ENCODE data around the gene APOL4.
"Not testable (repeated sequence)": the region's sequence is repeated elsewhere in the genome, so short reads cannot be mapped to it uniquely, and the experiment has no call there.

APOL4 gene

DNA sequence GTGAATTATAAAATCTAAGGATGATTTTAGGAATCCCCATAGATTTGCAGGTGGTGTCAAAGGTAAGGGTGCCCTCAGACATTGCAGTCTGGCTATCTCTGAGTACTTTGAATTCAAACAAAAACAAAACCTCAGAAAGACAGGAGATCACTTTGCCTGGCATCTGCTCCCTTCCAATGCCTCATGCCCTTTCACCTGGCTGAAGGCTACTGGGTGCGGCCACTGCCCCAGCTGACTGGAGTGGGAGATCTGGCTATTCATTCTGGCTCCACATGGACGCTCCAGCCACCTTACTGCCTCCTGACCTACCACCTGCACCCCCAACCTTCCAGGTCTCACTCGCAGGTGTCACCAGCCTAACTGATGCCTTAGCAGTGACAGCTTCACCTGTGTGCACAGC lies 28.0 kb upstream of the APOL4 start:
- not testable (repeated sequence) for DNase-seq

DNA sequence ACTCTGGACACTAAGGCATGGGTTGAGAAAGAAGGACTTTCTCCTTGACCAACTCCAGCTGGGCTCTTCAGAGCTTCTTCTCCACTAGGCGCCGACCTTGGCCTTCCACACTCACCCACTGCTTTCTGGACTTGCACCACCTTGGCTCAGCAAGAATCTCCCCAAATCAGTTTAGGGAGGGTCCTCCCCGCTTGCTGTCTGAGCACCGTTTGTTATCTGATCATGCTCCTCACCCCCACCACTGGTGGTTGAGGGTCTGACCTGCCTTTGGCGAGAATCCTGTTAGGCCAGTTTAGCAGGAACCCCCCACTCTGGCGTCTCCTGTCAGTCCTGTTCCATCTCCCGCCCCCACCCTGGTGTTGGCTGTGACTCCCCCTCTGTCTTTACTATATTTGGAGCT lies 27.3 kb upstream of the APOL4 start:
- DNase-seq = no peak

DNA sequence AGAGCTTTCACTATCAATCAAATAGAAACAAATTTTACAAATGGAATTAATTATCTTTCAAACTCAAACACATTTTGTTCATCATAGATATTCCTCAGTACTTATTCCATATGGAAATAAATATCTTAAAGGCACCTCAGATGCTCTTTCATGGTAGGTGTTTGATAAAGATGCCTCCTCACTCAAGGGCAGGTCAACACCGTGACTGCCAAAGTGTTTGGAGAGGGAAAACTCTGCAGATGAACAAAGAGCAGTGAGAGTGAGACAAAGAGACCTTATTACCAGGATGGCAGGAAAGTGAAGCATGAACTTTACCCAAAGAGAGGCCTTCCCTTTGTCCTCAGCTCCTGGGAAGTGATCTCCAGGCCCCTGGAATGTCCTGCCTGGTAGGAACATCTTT lies 26.8 kb upstream of the APOL4 start:
- not testable (repeated sequence) for DNase-seq

DNA sequence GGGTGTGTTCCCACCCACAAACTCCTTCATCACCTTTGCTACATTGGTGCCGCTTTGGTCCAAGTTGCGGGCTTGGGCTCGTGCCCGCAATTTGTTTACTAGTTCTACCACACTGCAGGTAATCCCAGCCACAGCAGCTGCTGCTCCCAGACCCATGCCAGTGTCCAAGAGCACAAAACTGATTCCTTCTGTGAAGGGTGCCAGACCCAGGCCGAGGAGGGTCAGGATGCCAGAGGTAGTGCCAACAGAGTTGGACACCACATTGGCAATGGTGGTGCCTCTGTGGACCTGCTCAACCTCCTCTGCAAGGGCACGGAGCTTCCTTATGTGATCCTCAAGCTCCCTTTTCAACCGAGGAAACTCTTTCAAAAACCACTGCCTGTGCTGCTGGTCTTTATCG lies 26.2 kb upstream of the APOL4 start:
- DNase-seq = no peak

DNA sequence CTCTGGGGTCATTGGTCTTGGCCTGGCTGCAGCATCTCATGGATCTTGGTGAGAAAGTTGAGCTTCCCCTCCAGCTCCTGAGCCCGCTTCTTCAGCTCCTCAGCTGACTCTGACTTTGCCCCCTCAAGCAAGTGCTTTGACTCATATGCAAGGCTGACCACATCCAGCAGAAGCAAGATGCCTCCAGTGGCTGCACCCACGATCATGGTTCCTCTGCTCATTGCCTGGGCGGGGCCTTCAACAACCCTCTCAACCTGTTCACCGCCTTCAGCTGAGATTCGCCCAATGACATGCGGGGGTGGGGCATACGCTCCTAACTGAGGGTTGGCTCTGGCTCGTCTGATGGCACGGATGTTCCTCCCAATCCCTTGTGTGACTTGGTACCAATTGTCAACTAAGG lies 25.8 kb upstream of the APOL4 start:
- DNase-seq = no peak

DNA sequence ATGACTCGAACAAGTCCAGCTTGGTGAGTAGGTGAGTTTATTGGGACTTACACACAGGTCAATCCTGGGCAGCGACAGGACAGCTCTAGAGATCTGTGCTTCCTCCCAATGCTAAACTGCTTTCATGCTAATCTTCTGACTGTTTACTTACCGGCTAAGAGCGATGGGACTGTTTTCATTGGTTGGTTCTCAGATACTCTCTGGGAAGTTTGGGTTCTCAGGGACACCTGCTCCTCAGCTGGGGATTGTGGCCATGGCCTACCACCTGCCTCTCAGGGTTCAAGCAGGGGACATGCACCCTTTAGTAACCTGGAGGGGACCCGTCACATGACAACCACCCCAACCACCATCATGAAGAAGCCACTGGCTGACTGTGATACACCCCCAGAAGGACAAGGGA lies 24.6 kb upstream of the APOL4 start:
- DNase-seq = no peak

DNA sequence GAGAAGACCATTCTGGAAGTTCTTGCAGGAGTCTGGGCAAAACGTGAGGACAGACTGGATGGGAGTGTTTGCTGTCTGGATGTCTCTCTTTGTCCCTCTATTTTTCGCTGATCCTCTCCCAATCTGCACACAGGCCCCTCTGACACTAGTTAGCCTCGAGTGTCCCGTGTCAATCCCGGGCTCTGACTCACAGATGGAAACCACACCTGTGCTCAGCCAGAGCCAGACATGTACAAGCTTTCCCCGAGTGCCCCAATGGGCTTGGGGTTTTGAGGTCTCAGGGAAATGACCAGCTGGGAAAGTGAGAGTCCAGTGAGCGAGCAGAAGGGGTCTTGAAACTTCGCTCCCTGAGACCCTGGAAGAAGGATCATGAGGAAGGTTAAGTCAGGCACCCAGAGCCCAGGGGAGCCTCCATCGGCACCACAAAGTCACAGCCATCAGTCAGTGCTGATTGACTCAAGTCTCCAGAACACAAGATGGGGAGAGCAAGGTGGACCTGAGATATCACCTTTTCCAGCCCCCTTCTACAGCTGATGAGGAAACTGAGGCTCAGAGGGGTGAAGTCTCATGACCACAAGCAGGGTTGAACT lies 23.8 kb upstream of the APOL4 start:
- DNase-seq = no peak

DNA sequence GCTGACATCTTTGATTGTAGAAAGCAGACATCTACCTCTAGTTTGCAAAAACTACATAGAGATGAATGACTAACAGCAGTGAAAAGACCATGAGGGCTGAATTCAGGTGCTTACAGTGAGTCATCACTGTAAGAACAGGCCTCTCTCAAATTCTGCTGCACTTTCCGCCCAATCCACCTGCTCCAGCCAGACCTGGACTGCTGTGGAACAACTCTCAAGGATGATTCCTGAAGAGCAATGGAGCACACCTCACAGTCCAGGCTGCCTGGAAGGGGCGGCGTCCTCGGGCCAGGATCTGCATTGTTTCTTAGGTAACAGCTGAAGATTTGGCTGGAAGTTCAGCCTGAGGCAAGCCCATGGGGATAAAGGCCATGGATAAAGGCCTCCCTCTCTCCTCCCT lies 22.6 kb upstream of the APOL4 start:
- no peak for DNase-seq

DNA sequence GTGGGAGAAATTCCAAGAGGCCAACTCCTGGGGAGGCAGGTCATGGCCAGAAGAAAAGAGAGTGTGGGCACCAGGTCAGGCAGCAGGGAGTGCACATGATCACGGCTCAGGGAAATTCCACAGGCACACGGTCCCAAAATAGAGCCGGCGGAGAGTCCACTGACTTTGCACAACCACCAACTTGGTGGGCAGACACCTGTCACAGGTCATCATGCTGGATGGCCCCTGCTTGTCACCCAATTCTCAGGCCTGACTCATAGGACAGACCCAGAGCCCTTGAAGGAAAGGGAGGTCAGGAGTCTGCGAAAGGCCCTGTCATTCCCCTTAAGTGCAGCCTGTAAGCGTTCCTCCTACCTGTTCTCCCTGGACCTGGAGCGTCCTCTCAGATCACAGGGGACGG lies 21.9 kb upstream of the APOL4 start:
- no peak for DNase-seq

DNA sequence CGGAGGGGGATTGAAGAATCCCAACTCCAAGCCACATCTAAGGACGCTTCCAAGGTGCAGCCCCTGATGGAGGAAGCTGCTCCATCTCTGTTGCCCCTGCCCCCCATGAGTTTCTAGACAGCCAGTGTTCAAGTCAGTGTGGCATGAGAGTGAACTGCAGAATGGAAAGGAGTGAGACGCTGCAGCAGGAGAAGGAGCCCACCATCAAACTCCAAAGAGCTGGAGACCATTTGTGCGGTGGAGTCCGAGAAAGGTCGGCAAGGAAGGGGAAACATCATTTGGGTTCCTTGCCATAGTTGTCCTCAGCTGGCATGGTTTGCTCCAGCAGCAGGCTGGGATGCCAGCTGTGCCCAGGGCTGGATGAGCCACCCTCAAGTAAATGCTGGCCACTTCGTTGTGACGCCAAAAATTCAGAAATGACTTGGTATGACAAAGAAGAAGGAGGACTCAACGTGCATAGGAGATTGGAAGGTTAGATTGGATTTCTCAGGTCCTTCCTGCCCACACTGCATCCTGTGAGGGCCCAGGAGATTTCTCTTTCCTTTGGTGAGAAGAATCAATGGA lies 21.4 kb upstream of the APOL4 start:
- DNase-seq = no peak

DNA sequence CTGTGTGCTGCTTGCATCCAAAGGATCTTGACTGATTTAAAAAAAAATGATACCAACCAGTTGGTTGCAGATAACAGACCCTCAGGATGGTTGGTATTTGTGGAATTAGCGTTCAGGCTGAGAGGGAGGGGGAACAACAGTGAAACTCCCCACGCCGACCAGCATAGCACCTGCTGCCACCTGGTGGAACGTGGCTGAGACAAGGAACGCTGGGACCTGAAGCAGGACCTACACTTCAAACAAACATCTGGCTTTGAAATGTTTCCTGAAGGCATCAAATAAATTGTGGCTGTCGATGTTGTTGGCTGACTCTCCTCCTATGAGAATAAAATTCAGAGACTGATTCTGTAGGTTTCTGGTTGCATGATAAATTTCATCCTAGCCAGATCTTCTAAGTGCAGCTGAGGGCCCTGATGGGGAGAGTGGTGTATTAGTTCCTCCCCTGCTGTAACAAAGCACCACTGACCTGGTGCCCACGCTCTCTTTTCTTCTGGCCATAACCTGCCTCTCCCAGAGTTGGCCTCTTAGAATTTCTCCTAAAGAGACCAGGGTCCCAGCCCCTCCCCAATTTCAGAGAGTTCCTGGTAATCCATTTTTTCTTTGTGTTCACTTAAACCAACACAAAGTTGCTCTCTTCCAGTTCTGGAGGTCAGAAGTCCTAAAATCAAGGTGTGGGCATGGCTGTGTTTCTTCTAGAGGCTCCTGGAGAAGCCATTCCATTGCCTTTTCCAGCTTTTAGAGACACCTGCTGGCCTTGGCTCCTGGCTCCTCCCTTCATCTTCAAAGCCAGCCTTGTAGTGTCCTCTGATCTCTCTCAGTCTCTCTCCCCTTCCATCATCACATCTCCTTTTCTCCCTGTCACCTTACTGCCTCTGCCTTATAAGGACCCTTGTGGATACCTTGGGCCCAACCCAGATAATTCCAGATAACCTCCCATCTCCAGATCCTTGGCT lies 20.5 kb upstream of the APOL4 start:
- DNase-seq = no peak

DNA sequence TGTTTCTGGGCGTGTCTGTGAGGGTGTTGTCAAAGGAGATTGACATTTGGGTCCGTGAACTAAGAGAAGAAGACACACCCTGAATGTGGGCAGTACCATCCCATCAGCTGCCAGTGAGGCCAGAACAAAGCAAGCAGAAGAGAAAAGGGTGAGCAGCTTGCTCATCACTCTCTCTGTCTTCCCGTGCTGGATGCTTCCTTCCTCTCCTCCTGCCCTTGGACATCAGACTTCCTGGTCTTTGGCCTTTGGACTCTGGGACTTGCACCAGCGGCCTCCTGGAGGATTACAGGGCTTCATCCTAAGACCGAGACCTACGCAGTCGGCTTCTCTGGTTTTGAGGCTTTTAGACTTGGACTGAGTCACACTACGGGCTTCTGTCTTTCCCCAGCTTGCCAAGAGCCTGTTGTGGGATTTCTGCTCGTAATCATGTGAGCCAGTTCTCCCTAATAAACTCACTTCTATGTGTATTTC lies 18.9 kb upstream of the APOL4 start:
- no peak for DNase-seq

DNA sequence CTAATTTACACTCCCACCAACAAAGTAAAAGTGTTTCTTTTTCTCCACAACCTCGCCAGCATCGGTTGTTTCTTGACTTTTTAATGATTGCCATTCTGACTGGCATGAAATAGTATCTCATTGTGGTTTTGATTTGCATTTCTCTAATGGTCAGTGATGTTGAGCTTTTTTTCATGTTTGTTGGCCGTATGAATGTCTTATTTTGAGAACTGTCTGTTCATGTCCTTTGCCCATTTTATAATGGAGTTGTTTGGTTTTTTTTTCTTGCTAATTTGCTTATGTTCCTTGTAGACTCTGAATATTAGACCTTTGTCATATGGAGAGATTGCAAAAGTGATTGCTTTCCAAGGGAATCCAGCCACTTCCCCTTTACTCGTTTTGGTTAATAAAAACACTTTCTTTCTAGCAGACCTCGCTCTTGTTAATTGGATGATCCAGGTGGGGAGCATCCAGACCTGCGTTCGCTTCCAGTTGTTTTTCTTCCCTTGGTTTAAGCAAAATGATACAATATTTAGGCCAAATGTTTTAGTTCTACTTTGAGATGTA lies 17.1 kb upstream of the APOL4 start:
- no peak for DNase-seq

DNA sequence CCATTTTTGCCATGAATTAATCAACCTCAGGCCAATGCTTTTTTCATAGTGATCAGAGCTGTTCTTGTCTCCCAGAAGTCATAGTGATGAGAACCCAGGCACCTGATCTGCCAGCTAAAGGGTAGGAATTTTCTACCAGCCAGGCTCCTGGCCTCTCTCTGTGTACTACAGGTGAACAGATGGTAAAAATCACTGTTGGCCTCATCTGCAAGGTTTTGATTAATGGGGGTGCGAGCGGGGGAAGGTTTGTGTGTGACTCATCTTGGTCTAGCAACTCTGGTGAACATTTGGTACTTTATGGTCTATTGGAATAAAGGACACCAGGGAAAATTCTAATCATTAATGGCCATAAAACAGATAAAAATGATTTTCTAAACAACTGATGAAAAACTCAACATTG lies 14.4 kb upstream of the APOL4 start:
- DNase-seq = no peak

DNA sequence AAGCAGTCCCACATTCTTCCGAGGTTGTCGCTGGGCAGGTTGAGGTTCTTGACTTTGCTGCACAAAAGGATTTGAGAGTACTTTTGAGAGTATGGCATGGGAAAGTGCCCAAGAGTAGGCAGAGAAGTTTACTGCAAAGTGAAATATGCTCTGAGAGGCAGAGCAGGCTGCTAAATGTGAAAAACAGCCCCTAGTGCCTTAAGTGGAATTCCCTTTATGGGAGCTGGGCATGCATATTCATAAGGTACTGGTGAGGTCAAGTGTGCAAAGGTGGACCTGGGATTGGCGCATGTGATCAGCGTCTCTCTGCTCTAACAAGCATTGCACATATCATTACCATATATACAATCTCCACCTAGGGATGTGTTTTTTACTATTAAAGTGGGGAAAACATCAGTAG lies 12.0 kb upstream of the APOL4 start:
- DNase-seq = no peak

DNA sequence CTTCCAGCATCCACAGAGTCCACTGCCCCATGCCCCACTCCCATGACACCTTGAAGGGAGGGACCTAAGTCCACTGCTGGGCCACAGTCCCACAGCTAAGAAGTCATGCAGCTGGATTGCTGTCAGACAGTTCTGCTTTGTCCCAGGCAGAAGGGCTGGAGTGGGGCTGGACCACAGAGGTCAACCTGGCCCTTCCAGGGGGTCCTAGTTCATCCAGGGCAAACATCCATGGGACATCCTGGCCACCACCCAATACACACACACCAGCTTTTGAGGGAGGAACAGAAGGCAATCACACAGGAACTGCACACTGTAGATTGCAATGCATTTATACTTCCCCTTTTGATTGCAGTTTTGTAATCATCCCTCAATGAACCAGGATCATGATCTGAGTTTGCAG lies 11.3 kb upstream of the APOL4 start:
- DNase-seq = no peak

DNA sequence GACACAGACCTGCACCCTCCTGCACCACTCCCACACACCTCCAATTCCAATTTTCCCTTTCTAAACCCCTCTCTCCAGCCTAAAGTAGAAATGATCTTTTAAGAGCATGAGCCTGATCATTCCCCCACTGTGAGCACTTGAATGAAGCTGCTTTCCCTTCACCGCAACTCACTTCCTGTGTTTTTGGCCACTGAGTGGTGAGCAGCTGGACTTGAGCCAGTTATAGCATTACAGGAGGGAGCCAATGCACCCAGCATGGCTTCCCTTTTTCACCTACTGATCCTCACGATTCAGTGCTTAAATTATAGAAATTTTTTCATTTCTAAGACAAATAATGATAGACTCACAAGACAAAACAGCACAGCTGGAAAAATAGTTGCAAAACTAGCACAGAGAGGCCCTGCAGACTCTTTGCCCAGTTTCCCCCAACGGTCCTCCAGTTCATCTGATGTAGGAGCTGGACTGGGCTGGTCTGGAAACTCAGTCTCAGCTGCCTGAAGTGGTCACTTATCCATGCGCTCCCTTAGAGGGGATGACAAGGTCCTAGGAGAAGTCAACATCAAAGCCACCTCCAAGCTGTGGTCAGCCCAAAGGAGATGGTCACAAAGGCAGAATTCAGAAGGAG lies 9.7 kb upstream of the APOL4 start:
- DNase-seq = no peak

DNA sequence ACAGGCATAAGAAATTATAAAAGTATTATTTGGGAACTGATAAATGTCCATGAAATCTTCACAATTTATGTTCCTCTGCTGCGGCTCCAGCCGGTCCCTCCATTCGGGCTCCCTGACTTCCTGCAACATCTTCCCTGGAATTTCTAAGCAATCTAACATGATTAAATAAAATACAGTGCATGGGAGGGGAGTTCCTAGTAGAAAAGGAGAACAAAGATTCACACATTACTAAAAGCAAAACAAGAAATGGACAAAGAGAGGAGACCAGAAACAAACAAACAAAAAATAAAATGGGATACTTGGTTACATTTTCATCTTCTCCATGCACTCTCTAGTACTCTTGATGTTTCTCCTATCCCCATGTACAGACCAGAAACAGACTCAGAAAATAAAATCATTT lies 8.6 kb upstream of the APOL4 start:
- no peak for DNase-seq

DNA sequence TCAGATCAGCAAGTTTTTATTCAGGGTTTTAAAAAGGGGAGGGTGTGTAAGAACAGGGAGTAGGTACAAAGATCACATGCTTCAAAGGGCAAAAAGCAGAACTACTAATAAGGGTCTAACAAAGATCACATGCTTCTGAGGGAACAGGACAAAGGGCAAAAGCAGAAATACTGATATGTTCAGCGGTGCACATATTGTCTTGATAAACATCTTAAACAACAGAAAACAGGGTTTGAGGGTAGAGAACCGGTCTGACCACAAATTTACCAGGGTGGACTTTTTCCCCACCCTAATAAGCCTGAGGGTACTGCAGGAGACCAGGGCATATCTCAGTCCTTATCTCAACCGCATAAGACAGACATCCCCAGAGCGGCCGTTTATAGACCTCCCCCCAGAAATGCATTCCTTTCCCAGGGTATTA lies 7.9 kb upstream of the APOL4 start:
- not testable (repeated sequence) for DNase-seq

DNA sequence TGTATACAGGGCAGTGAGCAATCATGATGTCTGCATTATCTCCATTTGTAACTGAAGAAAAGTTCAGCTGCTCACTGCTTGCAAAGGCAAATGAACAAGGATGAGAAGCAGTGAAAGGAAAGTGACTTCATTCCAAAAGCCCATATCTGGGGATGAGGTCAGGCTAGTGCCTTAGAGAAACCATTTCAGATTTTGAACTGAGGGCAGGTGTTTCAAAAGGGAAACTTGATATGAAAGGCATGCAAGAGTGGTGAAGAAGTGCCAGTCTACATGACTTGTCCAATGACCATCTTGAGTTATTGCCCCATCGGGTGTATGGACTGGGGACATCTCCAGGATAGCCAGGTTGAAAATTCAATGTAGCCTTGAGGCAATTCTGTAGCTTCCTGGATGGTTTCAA lies 7.3 kb upstream of the APOL4 start:
- no peak for DNase-seq

DNA sequence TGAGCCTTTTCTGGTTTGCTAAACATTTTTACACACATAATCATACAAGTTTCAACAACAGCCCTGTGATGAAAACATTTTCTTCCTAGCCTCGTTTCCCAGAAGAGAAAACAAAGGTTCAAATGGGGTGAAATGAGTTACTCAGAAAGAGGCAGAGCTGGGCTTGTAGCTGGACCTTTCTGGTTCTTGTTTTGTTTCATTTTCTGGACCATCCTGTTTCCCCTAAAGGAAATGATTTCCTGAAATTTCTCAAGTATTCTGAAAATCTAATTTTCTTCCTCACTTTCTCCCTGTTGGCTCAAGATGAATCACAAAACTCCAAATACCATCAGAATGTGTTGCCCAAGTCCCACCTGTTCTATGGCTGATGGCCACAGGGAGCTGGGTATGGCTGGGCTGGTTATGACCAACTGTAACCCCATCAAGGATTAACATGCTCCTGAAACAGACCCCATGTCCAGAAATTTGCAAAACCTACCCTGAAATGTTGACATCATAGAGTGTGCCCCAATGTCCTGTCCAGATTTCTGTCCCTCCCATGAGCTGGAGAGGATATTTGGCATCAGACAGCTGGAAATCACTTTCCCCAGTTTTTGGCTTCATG lies 6.7 kb upstream of the APOL4 start:
- DNase-seq = no peak

DNA sequence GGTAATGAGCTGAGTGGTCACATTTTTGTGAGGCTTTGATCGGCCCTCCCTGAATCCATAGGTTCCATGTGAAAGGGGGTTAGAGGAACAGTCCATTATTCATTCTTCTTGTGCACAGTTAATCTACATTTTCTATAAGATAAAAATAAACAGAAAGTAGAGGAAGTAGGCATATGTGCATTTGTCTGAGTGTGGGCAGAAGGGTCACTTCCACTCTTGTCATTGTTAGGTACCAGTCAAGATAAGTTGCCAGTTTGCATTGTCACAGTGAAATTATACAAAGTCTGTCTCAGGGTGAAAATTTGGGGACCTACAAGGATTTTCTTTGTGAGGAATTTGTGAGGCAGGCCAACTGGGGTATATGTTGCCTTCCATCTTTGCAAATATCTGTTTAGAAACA lies 4.6 kb upstream of the APOL4 start:
- no peak for DNase-seq

DNA sequence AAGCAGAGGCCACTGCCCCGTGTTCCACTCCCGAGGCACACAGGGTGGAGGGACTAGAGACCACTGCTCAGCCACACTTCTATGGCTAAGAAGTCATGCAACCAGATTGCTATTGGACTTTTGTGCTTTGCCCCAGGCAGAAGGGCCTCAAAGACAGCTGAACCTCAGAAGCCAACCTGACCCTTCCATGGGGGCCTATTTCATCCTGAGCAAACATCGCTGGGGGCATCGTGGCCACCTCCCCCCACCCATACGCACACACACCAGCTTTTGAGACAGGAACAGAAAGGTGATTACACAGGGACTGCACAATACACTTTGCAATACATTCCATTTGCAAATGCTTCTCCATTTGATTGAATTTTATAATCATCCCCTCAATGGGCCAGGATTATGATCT lies 4.0 kb upstream of the APOL4 start:
- DNase-seq = not testable (repeated sequence)
